K562 (cell line): Measurements from ENCODE around the gene MARCHF11. TPM values are rescaled to one million over a fixed set of nuclear protein-coding genes. Genes with fewer than 3 reads are reported as not detected.

Source experiments
- ATAC-seq: fragments of 200-7000 bp; cut with Tn5 transposase; 3 replicates; pipeline ENCODE4 v1.9.1; 2020; ENCODE audit warnings: moderate library complexity
- BruUV-seq: library from RNA; stranded (reverse); fragments of 400-500 nt; replicated peaks from 2 replicates; lab custom pipeline; 2021; lab: Mats Ljungman, UMichigan
- CTCF ChIA-PET: fragments of 300-600 bp; formaldehyde crosslinking; extraction: SDS; loops from one replicate; lab custom pipeline; 2021; ENCODE audit warnings: low intra/inter-chr PET ratio; lab: Yijun Ruan, JAX
- POLR2A ChIA-PET: fragments of 300-600, 350-650 bp; sonication (Branson Sonifier 250); formaldehyde crosslinking; extraction: SDS; loops from one replicate; lab custom pipeline; 2021; ENCODE audit warnings: antibody characterized with exemption, inconsistent platforms; lab: Yijun Ruan, JAX
- DNase-seq, 4 experiments: peaks; one replicate each; pipeline versions ENCODE4 v3.0.0 to v3.0.0-alpha.2; 2011 to 2018; ENCODE audit warnings: low spot score in 3 of 4, mixed read lengths in 3 of 4; ENCODE audit errors: extremely low read depth in 1 of 4
- FAIRE-seq: peaks from 2 replicates; lab custom pipeline; 2011; peaks lifted over from hg19 to GRCh38; lab: Jason Lieb, UNC
- H2AFZ ChIP-seq: 2 replicates; pipeline ENCODE4 v1.6.0; 2011; ENCODE audit warnings: low read depth, low read length, control low read depth, inconsistent platforms
- H3K27ac ChIP-seq: fragments of 200-600 bp; 3 replicates; pipeline ENCODE4 v1.8.0; 2011; ENCODE audit warnings: low read depth, mild to moderate bottlenecking, control low read depth, inconsistent platforms, low read length, moderate library complexity, mixed read lengths; ENCODE audit errors: extremely low read depth
- H3K27me3 ChIP-seq, 2 experiments: fragments of 300-600 bp in 1 of 2; 2 replicates in 1 of 2; 3 replicates in 1 of 2; pipeline versions ENCODE4 v1.6.0 to v1.8.0; 2011; ENCODE audit warnings: inconsistent platforms in 2 of 2, low read length in 2 of 2, mild to moderate bottlenecking in 1 of 2, mixed read lengths in 1 of 2, moderate library complexity in 1 of 2; ENCODE audit not compliant: control insufficient read depth in 2 of 2, insufficient read depth in 2 of 2
- H3K36me3 ChIP-seq: fragments of 300-600 bp; 3 replicates; pipeline ENCODE4 v1.8.0; 2011; ENCODE audit warnings: mild to moderate bottlenecking, low read length, inconsistent platforms; ENCODE audit not compliant: control insufficient read depth, insufficient read depth
- H3K4me1 ChIP-seq, 2 experiments: fragments of 200-600 bp in 1 of 2; replicated peaks in 1 of 2; 2 replicates in 1 of 2; 3 replicates in 1 of 2; pipeline versions ENCODE4 v1.5.1 to v1.8.0; 2011; ENCODE audit warnings: inconsistent platforms in 2 of 2, low read length in 2 of 2, mild to moderate bottlenecking in 1 of 2, mixed read lengths in 1 of 2, moderate library complexity in 1 of 2; ENCODE audit not compliant: control insufficient read depth in 2 of 2, insufficient read depth in 2 of 2
- H3K4me2 ChIP-seq: 2 replicates; pipeline ENCODE4 v1.6.1; 2011; ENCODE audit warnings: low read length, control low read depth, inconsistent platforms, mixed read lengths; ENCODE audit not compliant: insufficient read depth
- H3K4me3 ChIP-seq: fragments of 200-600 bp; sonication (generic), shearing (Covaris generic); 2 replicates; pipeline ENCODE4 v1.5.1; 2016; ENCODE audit warnings: control low read depth, inconsistent platforms
- H3K79me2 ChIP-seq: fragments of 200-600 bp; 3 replicates; pipeline ENCODE4 v1.8.0; 2011; ENCODE audit warnings: low read length, inconsistent platforms; ENCODE audit not compliant: control insufficient read depth, insufficient read depth
- H3K9ac ChIP-seq, 2 experiments: 2 replicates each; pipeline versions ENCODE4 v1.6.0 to v1.6.1; 2011; ENCODE audit warnings: low read depth in 2 of 2, low read length in 2 of 2, control low read depth in 1 of 2, inconsistent platforms in 1 of 2, mild to moderate bottlenecking in 1 of 2, mixed read lengths in 1 of 2; ENCODE audit not compliant: insufficient read depth in 1 of 2
- H3K9me1 ChIP-seq: one replicate; pipeline ENCODE4 v1.6.0; 2011; ENCODE audit warnings: inconsistent platforms, mild to moderate bottlenecking, low read length, moderate library complexity; ENCODE audit not compliant: control insufficient read depth, insufficient read depth
- H3K9me3 ChIP-seq: replicated peaks from 2 replicates; pipeline ENCODE4 v1.5.1; 2011; ENCODE audit warnings: low read depth, low read length, inconsistent platforms; ENCODE audit not compliant: control insufficient read depth, insufficient read depth
- H4K20me1 ChIP-seq: replicated peaks from 2 replicates; pipeline ENCODE4 v1.6.1; 2011; ENCODE audit warnings: low read length, inconsistent platforms, mixed read lengths; ENCODE audit not compliant: control insufficient read depth, insufficient read depth
- BRCA1 ChIP-seq, 2 experiments: fragments of 450-650 bp in 1 of 2; sonication (generic) in 1 of 2; formaldehyde crosslinking in 1 of 2; IDR thresholded peaks; 2 replicates each; pipeline versions ENCODE4 v1.5.0 to v1.6.1; 2017 to 2020; ENCODE audit warnings: mild to moderate bottlenecking in 1 of 2, missing genetic modification reagents in 1 of 2
- COPS2 ChIP-seq: fragments of 450-650 bp; conservative IDR thresholded peaks from 2 replicates; pipeline ENCODE4 v1.6.1; 2016; ENCODE audit warnings: mild to moderate bottlenecking, moderate library complexity
- IFI16 ChIP-seq: fragments of 250-450 bp; sonication (Bioruptor Pico); IDR thresholded peaks from 2 replicates; pipeline ENCODE4 v2.1.2; 2022; ENCODE audit warnings: mild to moderate bottlenecking, inconsistent platforms
- NCOA6 ChIP-seq: fragments of 450-650 bp; IDR thresholded peaks from 2 replicates; pipeline ENCODE4 v1.6.1; 2017; ENCODE audit warnings: mild to moderate bottlenecking
- RUNX1 ChIP-seq: sonication (generic); IDR thresholded peaks from 2 replicates; pipeline ENCODE4 v1.6.1; 2016; ENCODE audit warnings: antibody characterized with exemption, low read depth
- SMAD4 ChIP-seq: fragments of 250-450 bp; sonication (Bioruptor Pico); conservative IDR thresholded peaks from 2 replicates; pipeline ENCODE4 v1.8.0; 2021; ENCODE audit warnings: inconsistent platforms, mild to moderate bottlenecking, moderate library complexity
- SRF ChIP-seq, 2 experiments: fragments of 250-450, 450-650 bp in 1 of 2; sonication (Bioruptor Pico) in 1 of 2; sonication (generic) in 1 of 2; formaldehyde crosslinking; IDR thresholded peaks; 2 replicates each; pipeline versions ENCODE4 v1.5.0 to v1.5.1; 2020 to 2022; ENCODE audit warnings: mild to moderate bottlenecking in 1 of 2, missing genetic modification reagents in 1 of 2
- VEZF1 ChIP-seq: fragments of 200-800 bp; sonication (Bioruptor generic); IDR thresholded peaks from 2 replicates; pipeline ENCODE4 v1.6.1; 2017; ENCODE audit warnings: missing genetic modification characterization, missing compliant biosample characterization
- ZBTB33 ChIP-seq: sonication (generic); formaldehyde crosslinking; IDR thresholded peaks from 2 replicates; pipeline ENCODE4 v1.8.1; 2023; ENCODE audit warnings: mild to moderate bottlenecking, missing genetic modification reagents
- ZNF318 ChIP-seq, 2 experiments: fragments of 450-650 bp; IDR thresholded peaks; 2 replicates each; pipeline ENCODE4 v1.6.1; 2016; ENCODE audit warnings: mild to moderate bottlenecking in 2 of 2, borderline replicate concordance in 1 of 2, low read depth in 1 of 2, moderate library complexity in 1 of 2
- ZNF583 ChIP-seq: fragments of 250-450 bp; sonication (Bioruptor Pico); IDR thresholded peaks from 2 replicates; pipeline ENCODE4 v1.4.0; 2020
- WGBS: fragments of 100-300 bp; shearing (Covaris generic); methylation state at CpG from one replicate; pipeline ENCODE4 v1.1.6; 2016; ENCODE audit warnings: low coverage, mixed read lengths; ENCODE audit not compliant: insufficient coverage; ENCODE audit errors: missing lambda C conversion rate; 5-methylcytosine and 5-hydroxymethylcytosine counted together
- in situ Hi-C: fragments of 300-500 bp; cut with MboI; formaldehyde crosslinking; loops from 4 replicates; pipeline ENCODE4 v1.15.0; 2018; ENCODE audit warnings: inconsistent platforms, mixed read lengths
- intact Hi-C: fragments of 100-400 bp; cut with micrococcal nuclease; formaldehyde crosslinking; loops from 2 replicates; pipeline ENCODE4 v1.14.2; 2022
- polyA plus RNA-seq, 8 experiments: library from polyadenylated mRNA; depleted of rRNA in 4 of 8; stranded (reverse) in 5 of 8; unstranded in 3 of 8; fragments of >200 nt; fragmentation: Nextera tagmentation in 2 of 8; fragmentation: Illumina TruSeq in 1 of 8; extraction: Ambion mirVana in 2 of 8; extraction: Trizol in 1 of 8; gene quantifications; 2 replicates each; pipeline versions ENCODE4 v1.2.1 to v1.2.3, GENCODE V29; 2011 to 2014; ENCODE audit warnings: inconsistent platforms in 1 of 8, missing spikeins in 1 of 8
- total RNA-seq, 7 experiments: library from RNA; depleted of rRNA in 6 of 7; stranded (reverse); fragments of >200 nt in 6 of 7; fragmentation: Illumina TruSeq in 2 of 7; extraction: Trizol in 2 of 7; gene quantifications; 2 replicates each; pipeline versions ENCODE4 v1.2.1 to v1.2.3, GENCODE V29; 2011 to 2021; ENCODE audit warnings: low replicate concordance in 1 of 7

MARCHF11 gene
- total and polyA plus RNA-seq, 9 of the 15 experiments (the other 6 are each of a cell fraction or from before 2014, with no cell fraction given), result not detected

GRCh38 chr5:16082982-16083381 is 96.6 kb downstream of the MARCHF11 start:
- FAIRE-seq, result no peak
- no peaks in the 10 kb centered on the region for H3K27me3 ChIP-seq
- TF ChIP-seq VEZF1 (CRISPR knock-in tag) (no peak), COPS2 (no peak), BRCA1 (IDR thresholded peaks at IDR 0.05) (no peak), BRCA1 (CRISPR knock-in tag; IDR thresholded peaks at IDR 0.05) (no peak), RUNX1 (no peak), ZNF583 (CRISPR knock-in tag) (no peak), SRF (CRISPR knock-in tag; IDR thresholded peaks at IDR 0.05) (no peak), IFI16 (CRISPR knock-in tag) (no peak), NCOA6 (no peak), SMAD4 (CRISPR knock-in tag) (no peak), ZBTB33 (CRISPR knock-in tag) (no peak), ZNF318 (IDR thresholded peaks at IDR 0.05; ENCODE audit: borderline replicate concordance in 1 of 2, low read depth in 1 of 2) (no peak)

More at GRCh38 chr5:16082982-16083381, 96.6 kb downstream of the MARCHF11 start:
- Histone ChIP-seq H2AFZ (no peak overlapping the region), H3K36me3 (no peaks in the 10 kb centered on the region), H3K4me1 (no peaks in the 10 kb centered on the region), H3K9me1 (no peaks in the 10 kb centered on the region), H3K4me3 (no peak overlapping the region), H3K9ac (no peak overlapping the region), H4K20me1 (no peaks in the 10 kb centered on the region), H3K27ac (no peak overlapping the region), H3K9me3 (no peaks in the 10 kb centered on the region; the same call in 1 of the 2 replicates), H3K79me2 (no peaks in the 10 kb centered on the region), H3K4me2 (no peak overlapping the region)
- in situ Hi-C loops (no loop called here), intact Hi-C loops (no loop called here)
- BruUV-seq, result no TSS peak
- no peak for ATAC-seq
- no peak for DNase-seq
- WGBS, result 0% methylated on average over 4 of the region's 4 CpGs
- CTCF ChIA-PET, result no interaction called here
- POLR2A ChIA-PET, result no interaction called here
